Stomach smooth muscle (tissue), 2 donors: ENCODE measurements around the gene ZCCHC2.

ENCODE experiments used
- H3K27ac ChIP-seq: one replicate; pipeline ENCODE4 v1.7.0; 2013; ENCODE audit warnings: mild to moderate bottlenecking, low read length, inconsistent platforms
- H3K27me3 ChIP-seq, 2 donors: one replicate each; pipeline ENCODE4 v1.7.0; 2013; ENCODE audit warnings: low read length in 2 of 2; ENCODE audit not compliant: insufficient read depth in 2 of 2, control insufficient read depth in 1 of 2
- H3K36me3 ChIP-seq, 2 donors: one replicate each; pipeline ENCODE4 v1.7.0; 2013; ENCODE audit warnings: low read length in 2 of 2; ENCODE audit not compliant: control insufficient read depth in 2 of 2, insufficient read depth in 2 of 2
- H3K4me1 ChIP-seq: one replicate; pipeline ENCODE4 v1.7.0; 2013; ENCODE audit warnings: low read length; ENCODE audit not compliant: control insufficient read depth, insufficient read depth
- H3K4me3 ChIP-seq, 2 donors: one replicate each; pipeline ENCODE4 v1.7.0; 2013; ENCODE audit warnings: low read length in 2 of 2
- H3K9ac ChIP-seq, 2 donors: one replicate each; pipeline ENCODE4 v1.7.0; 2013; ENCODE audit warnings: low read length in 2 of 2, mild to moderate bottlenecking in 1 of 2
- H3K9me3 ChIP-seq, 2 donors: one replicate each; pipeline ENCODE4 v1.7.0; 2013; ENCODE audit warnings: low read length in 2 of 2; ENCODE audit not compliant: control insufficient read depth in 2 of 2
- donor health status: healthy.
- donor health status: Pancreatic carcinoma.

The ZCCHC2 gene

DNA sequence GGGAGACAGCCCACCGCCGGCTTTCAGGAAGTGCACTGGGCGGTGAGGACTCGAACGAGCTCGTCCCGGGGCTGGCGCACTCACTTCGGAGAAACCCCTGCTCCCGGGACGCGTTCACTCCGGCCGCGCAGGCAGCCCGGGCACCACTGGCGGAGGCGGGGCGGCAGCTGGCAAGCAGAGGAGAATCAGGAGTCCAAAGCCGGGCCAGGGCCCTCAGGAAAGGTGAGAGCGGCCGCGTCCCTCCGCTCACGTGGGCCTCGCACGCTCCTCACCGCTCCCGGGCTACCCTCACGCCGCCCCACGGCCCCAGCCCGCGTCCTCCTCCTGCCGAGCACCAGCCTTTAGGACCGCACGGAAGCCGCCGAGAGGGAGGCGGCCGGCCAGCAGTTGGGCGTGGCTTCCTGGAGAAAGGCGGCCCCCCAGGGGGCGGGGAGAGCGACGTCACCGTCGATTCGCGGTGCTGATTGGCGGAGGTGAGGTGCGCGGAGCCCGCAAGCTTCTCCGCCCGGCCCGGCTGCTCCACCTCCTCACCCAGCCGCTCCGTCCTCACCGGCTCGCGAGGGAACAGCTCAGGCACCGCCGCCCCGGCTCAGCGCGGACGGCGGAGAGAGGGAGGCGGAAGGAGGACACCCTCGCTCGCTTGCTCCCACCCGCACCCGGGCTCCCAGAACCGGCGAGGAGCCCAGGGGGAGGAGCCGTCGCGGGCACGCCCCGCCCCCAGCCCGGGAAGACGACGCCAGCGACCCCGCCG lies at the start of gene ZCCHC2:
TSS of gene ZCCHC2 (plus strand) at position 522 of the 751 bp plus-strand sequence. CDS start 400 bp downstream, outside the sequence.
- H3K27ac ChIP-seq: peak within 1 kb of the TSS; percentile 83
- no peaks in the 10 kb centered on the region for H3K9me3 ChIP-seq
- peak within 1 kb of the TSS; percentile 81 to 83 for H3K9ac ChIP-seq
- H3K27me3 ChIP-seq: no peaks in the 10 kb centered on the region
- peak within 1 kb of the TSS; percentile 87 to 91 for H3K4me3 ChIP-seq
- H3K36me3 ChIP-seq: no peaks in the 10 kb centered on the region
- H3K4me1 ChIP-seq: peaks cover 21% of the 10 kb centered on the region

- Histone ChIP-seq H3K27ac (no peak overlapping the region), H3K4me3 (no peak overlapping the region), H3K9ac (no peak overlapping the region), H3K9me3 (peaks cover 3 to 5% of the 10 kb centered on the region in 2 donors), H3K27me3 (no peaks in the 10 kb centered on the region), H3K4me1 (no peaks in the 10 kb centered on the region), H3K36me3 (no peaks in the 10 kb centered on the region)
Measured at GRCh38 chr18:62479574-62479973, 43.3 kb upstream of the ZCCHC2 start.

GRCh38 chr18:62480927-62481326 lies 41.9 kb upstream of the ZCCHC2 start:
- Histone ChIP-seq H3K9ac (no peak overlapping the region), H3K36me3 (no peaks in the 10 kb centered on the region), H3K27me3 (no peaks in the 10 kb centered on the region), H3K27ac (no peak overlapping the region), H3K4me1 (no peaks in the 10 kb centered on the region), H3K9me3 (peaks cover 3 to 5% of the 10 kb centered on the region in 2 donors), H3K4me3 (no peak overlapping the region)

DNA sequence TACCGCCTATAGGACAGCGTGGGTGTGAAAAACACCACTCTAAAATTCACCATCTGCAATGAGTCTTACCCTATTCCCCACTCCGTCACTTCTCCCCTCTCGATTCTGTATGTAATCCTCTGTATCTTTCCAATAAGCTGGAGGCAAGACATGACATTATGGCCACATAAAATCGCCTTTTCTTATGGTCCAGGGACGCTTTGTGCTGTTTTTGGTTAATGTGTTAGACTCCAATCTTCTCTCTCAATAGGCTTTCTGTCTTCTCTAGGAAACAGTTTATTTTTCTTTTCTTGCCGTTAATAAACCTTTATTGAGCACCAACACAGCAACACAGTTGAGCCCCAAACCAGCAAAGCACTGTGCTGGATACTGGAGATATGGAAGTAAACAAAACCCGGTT lies 37.9 kb upstream of the ZCCHC2 start:
- Histone ChIP-seq H3K9me3 (peaks cover 2 to 4% of the 10 kb centered on the region in 2 donors), H3K36me3 (no peaks in the 10 kb centered on the region), H3K4me1 (no peaks in the 10 kb centered on the region), H3K27ac (no peak overlapping the region), H3K9ac (no peak overlapping the region), H3K4me3 (no peak overlapping the region), H3K27me3 (no peaks in the 10 kb centered on the region)

DNA sequence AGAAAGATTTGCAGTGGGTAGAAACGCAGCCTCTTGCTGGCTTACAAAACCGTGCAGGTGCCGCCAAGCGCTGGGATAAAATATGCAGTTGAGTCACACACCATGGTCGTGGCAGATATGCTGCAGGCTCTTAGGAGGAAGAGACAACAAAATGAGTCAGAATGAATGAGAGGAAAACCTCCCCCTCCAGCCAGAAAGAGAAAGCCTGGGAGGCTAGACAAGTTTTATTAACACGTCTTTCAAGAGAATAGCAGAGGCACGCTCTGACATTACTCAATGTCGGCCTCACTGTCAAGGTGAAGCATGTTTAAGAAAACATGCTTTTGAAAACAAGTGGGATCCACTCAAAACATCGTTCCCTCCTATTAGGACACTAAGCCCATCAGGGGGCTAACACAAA lies 37.1 kb upstream of the ZCCHC2 start:
- no peak overlapping the region for H3K27ac ChIP-seq
- no peaks in the 10 kb centered on the region for H3K4me1 ChIP-seq
- H3K9ac ChIP-seq: no peak overlapping the region
- no peaks in the 10 kb centered on the region for H3K36me3 ChIP-seq
- H3K27me3 ChIP-seq: no peaks in the 10 kb centered on the region
- H3K4me3 ChIP-seq: no peak overlapping the region
- no peaks in the 10 kb centered on the region for H3K9me3 ChIP-seq

DNA sequence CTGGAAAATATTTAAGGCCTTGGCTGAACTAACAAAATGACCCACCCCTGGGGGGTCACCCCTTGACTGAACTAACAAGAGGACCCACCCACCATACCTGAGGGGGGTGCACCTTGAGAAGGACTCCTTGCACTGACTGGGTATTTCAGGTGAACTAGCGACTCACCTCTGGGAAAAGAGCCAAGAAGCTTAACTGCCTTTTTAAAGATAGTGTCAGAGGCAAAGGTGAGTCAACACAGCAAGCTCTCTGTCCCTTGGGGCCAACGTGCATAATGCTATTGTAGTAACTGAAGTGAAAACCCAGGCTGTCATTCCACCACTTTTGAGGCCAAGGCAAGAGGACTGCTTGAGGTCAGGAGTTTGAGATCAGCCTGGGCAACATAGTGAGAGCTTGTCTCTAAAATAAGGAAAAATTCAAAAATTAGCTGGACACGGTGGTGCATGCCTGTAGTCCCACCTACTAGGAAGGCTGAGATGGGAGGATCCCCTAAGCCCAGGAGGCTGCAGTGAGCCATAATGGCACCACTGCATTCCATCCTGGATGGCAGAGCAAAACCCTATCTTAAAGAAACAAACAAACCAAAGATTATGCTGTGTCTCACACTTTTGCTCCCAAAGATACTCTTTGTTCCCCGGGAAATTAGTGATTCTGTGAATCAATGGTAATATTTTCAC lies 36.4 kb upstream of the ZCCHC2 start:
- Histone ChIP-seq H3K4me3 (no peak overlapping the region), H3K36me3 (no peaks in the 10 kb centered on the region), H3K27ac (no peak overlapping the region), H3K27me3 (no peaks in the 10 kb centered on the region), H3K4me1 (no peaks in the 10 kb centered on the region), H3K9me3 (no peaks in the 10 kb centered on the region), H3K9ac (no peak overlapping the region)

DNA sequence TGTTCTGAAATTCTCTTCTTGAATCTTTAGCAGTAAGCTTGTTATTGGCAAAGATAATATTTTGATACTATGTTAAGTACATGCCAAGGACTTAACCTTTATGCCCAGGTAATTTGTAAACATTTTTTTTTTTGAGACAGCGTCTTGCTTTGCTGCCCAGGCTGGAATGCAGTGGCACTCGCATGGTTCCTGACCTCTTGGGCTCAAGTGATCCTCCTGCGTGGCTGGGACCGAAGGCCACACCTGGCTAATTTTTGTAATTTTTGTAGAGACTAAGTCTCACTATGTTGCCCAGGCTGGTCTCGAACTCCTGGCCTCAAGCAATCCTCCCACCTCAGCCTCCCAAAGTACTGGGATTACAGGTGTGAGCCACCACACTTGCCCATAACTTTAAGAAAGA lies 35.7 kb upstream of the ZCCHC2 start:
- Histone ChIP-seq H3K4me1 (no peaks in the 10 kb centered on the region), H3K27ac (no peak overlapping the region), H3K9ac (no peak overlapping the region), H3K4me3 (no peak overlapping the region), H3K36me3 (no peaks in the 10 kb centered on the region), H3K9me3 (no peaks in the 10 kb centered on the region), H3K27me3 (no peaks in the 10 kb centered on the region)

DNA sequence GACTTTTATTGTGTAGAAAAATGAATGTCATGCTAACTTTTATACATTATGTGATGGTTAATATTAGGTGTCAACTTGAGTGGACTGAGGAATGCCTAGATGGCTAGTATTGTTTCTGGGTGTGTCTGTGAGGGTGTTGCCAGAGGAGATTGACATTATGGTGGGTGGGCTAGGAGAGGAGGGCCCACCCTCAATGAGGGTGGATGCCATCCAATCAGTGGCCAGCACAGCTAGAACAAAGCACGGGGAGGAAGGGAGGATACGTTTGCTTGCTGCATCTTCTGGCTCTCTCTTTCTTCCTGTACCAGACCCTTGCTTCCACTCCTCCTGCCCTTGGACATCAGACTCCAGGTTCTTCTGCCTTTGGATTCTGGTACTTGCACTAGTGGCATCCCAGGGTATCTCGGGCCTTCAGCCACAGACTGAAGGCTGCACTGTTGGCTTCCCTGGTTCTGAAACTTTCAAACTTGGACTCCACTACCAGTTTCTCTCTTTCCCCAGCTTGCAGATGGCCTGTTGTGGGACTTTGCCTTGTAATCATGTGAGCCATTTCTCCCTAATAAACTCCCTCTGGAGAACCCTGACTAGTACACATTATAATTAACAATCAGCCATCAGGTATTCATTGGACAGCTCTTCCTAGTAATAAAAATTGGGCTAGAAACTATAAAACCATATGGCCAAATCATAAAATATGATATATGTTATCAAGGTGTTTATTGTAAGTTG lies 31.7 kb upstream of the ZCCHC2 start:
- H3K27me3 ChIP-seq: no peaks in the 10 kb centered on the region
- H3K36me3 ChIP-seq: no peaks in the 10 kb centered on the region
- H3K4me3 ChIP-seq: no peak overlapping the region
- H3K9me3 ChIP-seq: no peaks in the 10 kb centered on the region
- no peak overlapping the region for H3K27ac ChIP-seq
- H3K9ac ChIP-seq: no peak overlapping the region
- no peaks in the 10 kb centered on the region for H3K4me1 ChIP-seq

GRCh38 chr18:62493033-62493862 lies 29.6 kb upstream of the ZCCHC2 start:
- no peak overlapping the region for H3K4me3 ChIP-seq
- H3K4me1 ChIP-seq: no peaks in the 10 kb centered on the region
- no peaks in the 10 kb centered on the region for H3K27me3 ChIP-seq
- H3K9me3 ChIP-seq: no peaks in the 10 kb centered on the region
- H3K36me3 ChIP-seq: no peaks in the 10 kb centered on the region
- H3K9ac ChIP-seq: no peak overlapping the region
- no peak overlapping the region for H3K27ac ChIP-seq

DNA sequence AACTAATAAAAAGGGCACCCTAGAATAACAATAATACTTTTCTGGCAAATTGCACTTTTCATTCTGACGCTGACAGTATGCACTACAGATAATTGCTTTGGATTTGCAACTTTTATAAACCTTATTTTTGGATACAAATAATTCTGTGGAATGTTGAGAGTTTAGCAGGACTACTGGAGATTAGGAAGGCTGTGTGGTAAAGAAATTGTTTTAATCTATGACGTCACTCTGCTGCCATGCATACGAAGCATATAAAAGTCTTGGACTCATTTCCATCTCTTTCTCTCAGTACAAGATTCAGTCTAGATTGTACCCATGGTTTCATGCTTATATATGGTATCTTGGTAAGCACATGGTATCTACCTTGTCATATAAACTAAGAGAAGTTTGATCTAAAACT lies 28.1 kb upstream of the ZCCHC2 start:
- H3K9ac ChIP-seq: no peak overlapping the region
- no peaks in the 10 kb centered on the region for H3K36me3 ChIP-seq
- no peaks in the 10 kb centered on the region for H3K4me1 ChIP-seq
- H3K4me3 ChIP-seq: no peak overlapping the region
- H3K9me3 ChIP-seq: no peaks in the 10 kb centered on the region
- no peak overlapping the region for H3K27ac ChIP-seq
- no peaks in the 10 kb centered on the region for H3K27me3 ChIP-seq
